Breast epithelium (tissue), 4 donors: ENCODE data around the gene PIGT. TPM values are rescaled to one million over a fixed set of nuclear protein-coding genes. Genes with fewer than 3 reads are reported as not detected.

ENCODE experiments used
- DNase-seq, 2 donors: peaks; one replicate each; pipeline ENCODE4 v3.0.0-alpha.2; 2019; ENCODE audit warnings: low spot score in 2 of 2
- H3K27ac ChIP-seq, 2 donors: fragments of 200-600 bp; sonication (generic) in 1 of 2; one replicate each; pipeline ENCODE4 v1.5.1; 2016 to 2019; ENCODE audit warnings: mild to moderate bottlenecking in 1 of 2
- H3K27me3 ChIP-seq, 2 donors: fragments of 200-600 bp; sonication (generic) in 1 of 2; one replicate each; pipeline versions ENCODE4 v1.5.1 to v1.6.0; 2017 to 2019; ENCODE audit warnings: control low read depth in 1 of 2, mild to moderate bottlenecking in 1 of 2
- H3K36me3 ChIP-seq: fragments of 200-600 bp; one replicate; pipeline ENCODE4 v1.5.1; 2019
- H3K4me1 ChIP-seq, 2 donors: fragments of 200-600 bp; sonication (generic); one replicate each; pipeline ENCODE4 v1.5.1; 2016 to 2019; ENCODE audit warnings: control low read depth in 1 of 2
- H3K4me3 ChIP-seq, 3 donors: fragments of 200-600 bp; sonication (generic); 1 replicate in 2 of 3; 2 replicates in 1 of 3; pipeline ENCODE4 v1.5.1; 2016 to 2019; ENCODE audit warnings: mild to moderate bottlenecking in 3 of 3, moderate library complexity in 2 of 3
- H3K9me3 ChIP-seq, 2 donors: fragments of 200-600 bp; sonication (generic) in 1 of 2; one replicate each; pipeline ENCODE4 v1.5.1; 2016 to 2019; ENCODE audit warnings: control low read depth in 1 of 2
- POLR2A ChIP-seq: fragments of 450-650 bp; IDR thresholded peaks from one replicate; pipeline ENCODE4 v1.6.1; 2016; ENCODE audit warnings: antibody characterized with exemption, mild to moderate bottlenecking, moderate library complexity
- POLR2AphosphoS5 ChIP-seq, 3 donors: sonication (generic); formaldehyde crosslinking; IDR thresholded peaks; one replicate each; pipeline ENCODE4 v1.6.1; 2017; ENCODE audit warnings: antibody characterized with exemption in 3 of 3
- intact Hi-C: fragments of 100-400 bp; cut with DNase I; formaldehyde crosslinking; loops from one replicate; pipeline ENCODE4 v1.15.1; 2023; ENCODE audit warnings: low total_unique reads
- total RNA-seq, 3 donors: library from RNA; depleted of rRNA; stranded (reverse); fragments of >200 nt; gene quantifications; one replicate each; pipeline ENCODE4 v1.1.0, GENCODE V29; 2016
- TF ChIP-seq, protein P1 (sequence below), 3 donors: fragments of 450-650 bp; IDR thresholded peaks; one replicate each; pipeline ENCODE4 v1.5.1; 2016 to 2017; ENCODE audit warnings: antibody characterized with exemption in 3 of 3, mild to moderate bottlenecking in 3 of 3, moderate library complexity in 3 of 3

Gene PIGT
- total RNA-seq, 3 donors from 2014 or later = 74.1 to 103 (median 76.7) TPM

DNA sequence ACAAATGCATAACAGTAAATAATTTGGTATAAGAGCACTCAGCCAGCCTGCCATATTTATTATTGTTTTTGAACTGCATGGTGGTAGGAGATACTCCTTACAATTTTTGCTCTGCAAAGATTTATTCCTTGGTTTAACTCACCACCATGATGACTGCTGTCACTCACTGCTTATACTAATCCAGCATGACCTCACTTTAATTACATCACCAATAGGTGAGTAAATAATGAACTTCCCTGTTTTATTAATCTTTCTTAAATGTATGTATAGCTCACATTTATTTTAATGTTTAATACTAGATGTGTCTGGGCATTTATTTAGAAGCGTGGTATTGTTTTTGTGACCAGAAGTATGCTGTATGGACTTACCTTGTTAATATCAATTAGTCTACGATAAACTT, 25.0 kb upstream of the PIGT start:
- Histone ChIP-seq H3K27ac (no peak overlapping the region), H3K27me3 (no peaks in the 10 kb centered on the region), H3K9me3 (no peaks in the 10 kb centered on the region), H3K4me1 (no peaks in the 10 kb centered on the region), H3K36me3 (no peaks in the 10 kb centered on the region), H3K4me3 (no peak overlapping the region)
- TF ChIP-seq POLR2A = no peak
- TF ChIP-seq POLR2AphosphoS5 (IDR thresholded peaks at IDR 0.05) = no peak
- TF ChIP-seq, protein P1, sequence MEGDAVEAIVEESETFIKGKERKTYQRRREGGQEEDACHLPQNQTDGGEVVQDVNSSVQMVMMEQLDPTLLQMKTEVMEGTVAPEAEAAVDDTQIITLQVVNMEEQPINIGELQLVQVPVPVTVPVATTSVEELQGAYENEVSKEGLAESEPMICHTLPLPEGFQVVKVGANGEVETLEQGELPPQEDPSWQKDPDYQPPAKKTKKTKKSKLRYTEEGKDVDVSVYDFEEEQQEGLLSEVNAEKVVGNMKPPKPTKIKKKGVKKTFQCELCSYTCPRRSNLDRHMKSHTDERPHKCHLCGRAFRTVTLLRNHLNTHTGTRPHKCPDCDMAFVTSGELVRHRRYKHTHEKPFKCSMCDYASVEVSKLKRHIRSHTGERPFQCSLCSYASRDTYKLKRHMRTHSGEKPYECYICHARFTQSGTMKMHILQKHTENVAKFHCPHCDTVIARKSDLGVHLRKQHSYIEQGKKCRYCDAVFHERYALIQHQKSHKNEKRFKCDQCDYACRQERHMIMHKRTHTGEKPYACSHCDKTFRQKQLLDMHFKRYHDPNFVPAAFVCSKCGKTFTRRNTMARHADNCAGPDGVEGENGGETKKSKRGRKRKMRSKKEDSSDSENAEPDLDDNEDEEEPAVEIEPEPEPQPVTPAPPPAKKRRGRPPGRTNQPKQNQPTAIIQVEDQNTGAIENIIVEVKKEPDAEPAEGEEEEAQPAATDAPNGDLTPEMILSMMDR (IDR thresholded peaks at IDR 0.05) = no peak
- no peak for DNase-seq
- intact Hi-C loops = no loop called here

- intact Hi-C loops = no loop called here
- no peak for DNase-seq
- H3K9me3 ChIP-seq = no peaks in the 10 kb centered on the region
- no peaks in the 10 kb centered on the region for H3K36me3 ChIP-seq
- H3K4me1 ChIP-seq = no peaks in the 10 kb centered on the region
- no peak overlapping the region for H3K4me3 ChIP-seq
- TF ChIP-seq POLR2A = no peak
- TF ChIP-seq, protein P1 (IDR thresholded peaks at IDR 0.05) = no peak
- H3K27me3 ChIP-seq = no peaks in the 10 kb centered on the region
- H3K27ac ChIP-seq = no peak overlapping the region
Measured at GRCh38 chr20:45391559-45391958, 24.4 kb upstream of the PIGT start.

GRCh38 chr20:45392733-45393132, 23.2 kb upstream of the PIGT start:
- TF ChIP-seq POLR2A (no peak), POLR2AphosphoS5 (IDR thresholded peaks at IDR 0.05) (no peak)
- TF ChIP-seq, protein P1 (IDR thresholded peaks at IDR 0.05) = no peak
- no peak overlapping the region for H3K4me3 ChIP-seq
- no peaks in the 10 kb centered on the region for H3K27me3 ChIP-seq
- H3K36me3 ChIP-seq = no peaks in the 10 kb centered on the region
- intact Hi-C loops = no loop called here
- no peaks in the 10 kb centered on the region for H3K9me3 ChIP-seq
- no peak overlapping the region for H3K27ac ChIP-seq
- no peak for DNase-seq
- no peaks in the 10 kb centered on the region for H3K4me1 ChIP-seq

DNA sequence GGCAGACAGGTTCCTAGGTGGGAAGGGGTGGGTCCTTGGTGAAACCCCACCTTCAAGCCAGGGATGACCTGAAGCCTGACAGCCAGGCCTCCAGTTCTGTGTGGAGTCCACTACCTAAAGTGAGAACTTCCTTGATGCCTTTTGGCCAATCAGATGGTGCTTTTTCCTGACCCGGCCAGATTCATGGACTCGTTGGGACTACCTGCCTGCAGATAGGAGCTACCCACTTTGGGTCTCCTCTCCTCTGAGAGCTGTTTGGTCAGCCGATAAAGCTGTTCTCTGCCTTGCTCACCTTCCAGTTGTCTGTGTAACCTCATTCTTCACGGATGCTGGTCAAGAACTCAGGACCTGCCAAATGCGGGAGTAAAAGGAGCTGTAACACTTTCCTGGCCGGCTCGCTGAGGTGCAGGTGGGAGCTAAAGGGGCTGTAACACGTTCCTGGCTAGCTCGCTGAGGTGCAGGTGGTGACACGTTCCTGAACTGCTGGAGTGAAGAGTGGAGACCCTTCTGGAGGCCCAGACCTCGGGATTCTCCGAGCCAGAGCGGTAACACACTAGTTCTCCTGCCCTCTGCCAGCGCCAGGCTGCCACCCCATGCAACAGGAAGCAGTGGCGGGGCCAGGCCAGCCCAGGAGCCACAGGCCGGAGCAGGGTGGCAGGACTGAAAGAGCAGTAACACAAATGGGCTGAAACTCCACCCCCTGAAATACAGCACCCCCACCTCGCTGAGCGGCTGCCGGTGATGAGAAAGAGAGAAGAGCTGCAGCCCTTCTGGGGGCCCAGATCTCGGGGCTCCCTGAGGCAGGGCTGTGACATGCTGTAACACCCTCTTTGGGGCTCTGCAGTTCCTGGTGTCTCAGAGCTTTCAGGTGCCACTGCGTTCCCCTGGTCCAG, 21.5 kb upstream of the PIGT start:
- no peaks in the 10 kb centered on the region for H3K27me3 ChIP-seq
- H3K36me3 ChIP-seq = no peaks in the 10 kb centered on the region
- H3K4me3 ChIP-seq = no peak overlapping the region
- DNase-seq = no peak
- TF ChIP-seq POLR2A (no peak), POLR2AphosphoS5 (IDR thresholded peaks at IDR 0.05) (no peak)
- H3K27ac ChIP-seq = no peak overlapping the region
- intact Hi-C loops = no loop called here
- H3K9me3 ChIP-seq = no peaks in the 10 kb centered on the region
- no peaks in the 10 kb centered on the region for H3K4me1 ChIP-seq

DNA sequence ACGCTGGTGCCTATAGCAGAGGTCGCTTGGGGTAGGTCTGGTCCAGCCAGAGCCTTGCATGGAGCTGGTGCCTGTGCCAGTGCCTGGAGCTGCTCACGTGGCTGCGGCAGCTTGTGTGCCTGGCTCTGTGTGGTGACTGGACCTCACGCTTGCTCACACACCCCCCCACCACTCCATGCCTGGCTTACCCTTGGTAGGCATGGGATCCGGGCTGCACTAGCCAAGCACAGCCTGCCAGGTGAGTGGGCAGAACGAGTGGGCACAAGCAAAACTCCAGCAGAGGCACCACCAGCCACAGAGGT, 20.9 kb upstream of the PIGT start:
- TF ChIP-seq POLR2A = no peak
- no peak for TF ChIP-seq POLR2AphosphoS5 (IDR thresholded peaks at IDR 0.05)
- TF ChIP-seq, protein P1 (IDR thresholded peaks at IDR 0.05) = no peak
- Histone ChIP-seq H3K9me3 (no peaks in the 10 kb centered on the region), H3K4me3 (no peak overlapping the region), H3K27ac (no peak overlapping the region), H3K36me3 (no peaks in the 10 kb centered on the region), H3K4me1 (no peaks in the 10 kb centered on the region), H3K27me3 (no peaks in the 10 kb centered on the region)
- no peak for DNase-seq
- intact Hi-C loops = no loop called here
